H1 (cell line): ENCODE data around the gene R3HDM1. TPM values are rescaled to one million over a fixed set of nuclear protein-coding genes. Genes with fewer than 3 reads are reported as not detected.

Experiments used
- BACH1 ChIP-seq: IDR thresholded peaks from 2 replicates; pipeline ENCODE4 v1.6.1; 2012; ENCODE audit warnings: low read length, improper control_type of control experiment
- SP2 ChIP-seq: IDR thresholded peaks from 2 replicates; pipeline ENCODE4 v1.6.1; 2012; ENCODE audit warnings: mild to moderate bottlenecking, low read length, inconsistent platforms
- TAF1 ChIP-seq: IDR thresholded peaks from 2 replicates; pipeline ENCODE4 v1.6.1; 2011; ENCODE audit warnings: mild to moderate bottlenecking, low read depth, low read length
- polyA plus RNA-seq, 7 experiments: library from polyadenylated mRNA; depleted of rRNA in 3 of 7; stranded (reverse) in 5 of 7; unstranded in 2 of 7; fragments of >200 nt in 5 of 7; fragments of 200-250 nt in 2 of 7; gene quantifications; 1 replicate in 5 of 7; 2 replicates in 1 of 7; 4 replicates in 1 of 7; pipeline versions ENCODE4 v1.2.1 to v1.2.3, GENCODE V29; 2011 to 2013; ENCODE audit warnings: missing spikeins in 2 of 7, mixed read lengths in 2 of 7
- total RNA-seq: library from RNA; stranded (reverse); fragmentation: NEBNext Ultra II Directional; extraction: Animal tissue kit (Norgen Biotek cat#: 25700); gene quantifications from 2 replicates; pipeline ENCODE4 v1.2.1, GENCODE V29; 2021
- TF ChIP-seq, protein P1 (sequence below): IDR thresholded peaks from 2 replicates; pipeline ENCODE4 v1.6.1; 2012; ENCODE audit warnings: low read length, inconsistent platforms
- TF ChIP-seq, protein P2 (sequence below), 3 experiments: IDR thresholded peaks; 1 replicate in 2 of 3; 2 replicates in 1 of 3; pipeline versions ENCODE4 v1.5.1 to v1.6.1; 2011; ENCODE audit warnings: low read length in 3 of 3, mild to moderate bottlenecking in 3 of 3, inconsistent platforms in 2 of 3, low read depth in 1 of 3, moderate library complexity in 1 of 3; ENCODE audit not compliant: insufficient read depth in 1 of 3; ENCODE audit errors: control extremely low read depth in 1 of 3

The R3HDM1 gene
- total and polyA plus RNA-seq, 2 of the 8 experiments (the other 6 are each of a cell fraction or from before 2014, with no cell fraction given): 77.7 to 120 TPM

DNA sequence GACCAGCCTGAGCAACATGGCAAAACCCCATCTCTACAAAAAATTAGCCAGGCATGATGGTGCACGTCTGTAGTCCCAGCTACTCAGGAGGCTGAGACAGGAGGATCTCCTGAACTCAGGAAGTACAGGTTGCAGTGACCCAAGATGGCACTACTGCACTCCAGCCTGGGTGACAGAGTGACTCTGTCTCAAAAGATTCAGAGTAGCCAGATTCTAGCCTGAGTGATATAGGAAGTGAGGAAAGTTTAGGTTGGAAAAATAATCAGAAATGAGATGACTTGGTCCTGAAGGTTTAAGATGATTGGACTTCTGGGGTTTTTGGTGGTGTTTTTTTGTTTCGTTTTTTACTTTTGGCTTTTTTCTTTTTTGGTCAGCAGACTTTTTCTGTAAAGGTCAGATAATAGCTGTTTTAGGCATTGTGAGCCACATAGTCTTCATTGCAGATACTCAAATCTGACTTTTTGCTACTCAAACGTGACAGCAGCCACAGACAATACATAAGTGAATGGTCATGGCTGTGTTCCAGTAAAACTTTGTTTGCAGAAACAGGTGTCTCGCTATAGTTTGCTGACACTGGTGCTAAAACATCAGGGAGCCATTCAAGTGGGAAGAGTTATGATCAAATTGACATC, 106.3 kb downstream of the R3HDM1 start (continued):
- TF ChIP-seq, protein P1, sequence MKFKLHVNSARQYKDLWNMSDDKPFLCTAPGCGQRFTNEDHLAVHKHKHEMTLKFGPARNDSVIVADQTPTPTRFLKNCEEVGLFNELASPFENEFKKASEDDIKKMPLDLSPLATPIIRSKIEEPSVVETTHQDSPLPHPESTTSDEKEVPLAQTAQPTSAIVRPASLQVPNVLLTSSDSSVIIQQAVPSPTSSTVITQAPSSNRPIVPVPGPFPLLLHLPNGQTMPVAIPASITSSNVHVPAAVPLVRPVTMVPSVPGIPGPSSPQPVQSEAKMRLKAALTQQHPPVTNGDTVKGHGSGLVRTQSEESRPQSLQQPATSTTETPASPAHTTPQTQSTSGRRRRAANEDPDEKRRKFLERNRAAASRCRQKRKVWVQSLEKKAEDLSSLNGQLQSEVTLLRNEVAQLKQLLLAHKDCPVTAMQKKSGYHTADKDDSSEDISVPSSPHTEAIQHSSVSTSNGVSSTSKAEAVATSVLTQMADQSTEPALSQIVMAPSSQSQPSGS: no peak
- TF ChIP-seq, protein P2, sequence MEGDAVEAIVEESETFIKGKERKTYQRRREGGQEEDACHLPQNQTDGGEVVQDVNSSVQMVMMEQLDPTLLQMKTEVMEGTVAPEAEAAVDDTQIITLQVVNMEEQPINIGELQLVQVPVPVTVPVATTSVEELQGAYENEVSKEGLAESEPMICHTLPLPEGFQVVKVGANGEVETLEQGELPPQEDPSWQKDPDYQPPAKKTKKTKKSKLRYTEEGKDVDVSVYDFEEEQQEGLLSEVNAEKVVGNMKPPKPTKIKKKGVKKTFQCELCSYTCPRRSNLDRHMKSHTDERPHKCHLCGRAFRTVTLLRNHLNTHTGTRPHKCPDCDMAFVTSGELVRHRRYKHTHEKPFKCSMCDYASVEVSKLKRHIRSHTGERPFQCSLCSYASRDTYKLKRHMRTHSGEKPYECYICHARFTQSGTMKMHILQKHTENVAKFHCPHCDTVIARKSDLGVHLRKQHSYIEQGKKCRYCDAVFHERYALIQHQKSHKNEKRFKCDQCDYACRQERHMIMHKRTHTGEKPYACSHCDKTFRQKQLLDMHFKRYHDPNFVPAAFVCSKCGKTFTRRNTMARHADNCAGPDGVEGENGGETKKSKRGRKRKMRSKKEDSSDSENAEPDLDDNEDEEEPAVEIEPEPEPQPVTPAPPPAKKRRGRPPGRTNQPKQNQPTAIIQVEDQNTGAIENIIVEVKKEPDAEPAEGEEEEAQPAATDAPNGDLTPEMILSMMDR (IDR thresholded peaks at IDR 0.05; ENCODE audit: control extremely low read depth in 1 of 3, insufficient read depth in 1 of 3, low read depth in 1 of 3, low read length in 3 of 3): no peak
- TF ChIP-seq TAF1 (no peak), SP2 (no peak), BACH1 (no peak)
- TF ChIP-seq, all 59 proteins: peak for 0
